Ammon's horn (tissue), 1 donor: ENCODE results near the gene LHX6.

Experiments
- DNase-seq: peaks from one replicate; pipeline ENCODE4 v3.0.0-alpha.2; 2016; ENCODE audit warnings: low spot score

LHX6 gene

DNA sequence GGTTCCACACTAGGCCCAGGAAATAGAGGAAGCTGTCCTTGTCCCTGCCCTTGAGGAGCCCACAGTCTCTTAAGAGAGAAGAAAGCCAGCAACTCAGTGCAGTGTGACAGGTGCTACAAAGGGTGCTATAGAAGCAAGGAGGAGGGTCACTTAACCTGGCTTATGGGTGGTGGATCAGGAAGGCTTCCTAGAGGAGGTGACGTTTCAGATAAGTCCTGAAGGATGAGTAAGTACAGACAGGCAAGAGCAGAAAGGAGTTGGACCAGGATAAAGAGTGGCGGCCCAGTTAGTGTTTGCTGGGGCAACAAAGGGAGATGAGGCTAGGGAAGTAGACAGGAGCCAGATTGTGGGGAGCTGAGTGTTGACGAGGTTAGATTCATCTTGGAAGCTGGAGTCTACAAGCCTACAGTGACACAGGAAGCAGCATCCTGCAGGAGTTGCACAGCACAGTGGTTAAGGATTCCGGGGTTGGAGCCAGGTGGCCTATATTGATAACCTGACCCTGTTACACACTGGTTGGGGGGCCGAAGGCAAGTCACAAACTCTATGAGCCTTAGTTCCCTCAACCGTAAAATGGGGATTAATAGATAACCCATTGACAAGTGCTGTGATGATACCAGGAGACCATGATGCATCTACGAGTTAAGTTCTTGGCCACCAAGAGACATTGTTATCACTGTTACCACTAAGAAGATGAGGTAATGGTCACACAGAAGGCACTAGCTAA lies 5.4 kb upstream of the LHX6 start:
- no peak for DNase-seq

DNA sequence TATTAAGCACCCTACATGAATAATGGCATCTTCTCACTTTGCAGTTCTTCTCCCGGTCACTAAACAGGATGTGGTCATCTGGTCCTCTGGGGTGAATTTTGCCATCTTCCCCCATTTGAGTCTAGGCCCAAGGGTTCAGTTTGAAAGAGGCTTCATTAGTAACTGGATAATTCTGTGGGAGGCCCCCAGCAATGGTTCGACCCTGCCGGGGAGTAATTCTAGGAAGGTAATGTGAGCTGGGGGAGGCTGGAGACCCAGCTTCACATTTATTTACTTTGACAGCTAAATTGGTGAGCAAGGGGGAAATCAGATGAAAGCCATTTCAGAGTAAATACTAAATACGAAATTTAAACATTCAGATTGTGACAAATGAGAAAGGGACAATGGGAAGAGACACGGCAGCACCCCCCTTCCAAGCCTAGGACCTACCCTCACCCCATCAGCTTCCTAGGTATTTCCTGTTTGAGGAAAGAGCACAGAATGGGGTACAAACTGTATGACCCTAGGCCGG lies 4.1 kb upstream of the LHX6 start:
- DNase-seq: no peak

DNA sequence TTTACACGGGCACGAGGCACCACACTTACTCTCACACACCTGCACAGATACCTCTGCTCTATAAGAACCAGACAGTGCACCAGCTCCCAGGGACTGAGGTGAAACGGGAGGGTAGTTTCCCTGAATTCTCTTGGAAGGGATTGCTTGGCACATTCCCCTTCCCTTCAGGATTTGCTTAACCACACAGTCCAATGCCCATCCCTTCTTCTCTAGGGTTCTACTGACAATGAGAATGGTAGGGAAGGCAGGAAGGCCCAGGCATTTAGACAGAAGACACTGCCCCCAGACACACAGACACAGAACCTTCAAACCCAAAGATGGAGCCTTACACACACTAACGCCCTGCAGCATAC lies 704 bp upstream of the LHX6 start:
- no peak for DNase-seq

DNA sequence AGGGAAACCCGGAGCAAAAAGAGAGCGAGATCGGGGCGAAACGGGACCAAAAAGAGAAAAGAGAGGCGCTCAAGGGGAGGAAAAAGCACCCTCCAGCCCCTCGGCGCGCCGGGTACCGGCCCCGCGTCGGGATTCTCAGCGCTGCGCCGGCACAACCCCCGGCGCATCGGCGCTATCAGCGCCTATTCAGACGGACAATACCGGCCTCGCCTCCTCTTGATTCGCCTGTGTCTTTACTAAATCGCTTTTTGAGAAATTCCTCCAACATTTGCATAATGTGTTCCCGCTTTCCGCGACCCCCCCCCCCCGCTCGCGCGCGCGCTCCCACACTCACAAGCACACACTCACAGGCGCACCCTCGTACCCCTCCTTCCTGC lies 578 bp downstream of the LHX6 start:
- no peak for DNase-seq

GRCh38 chr9:122227575-122227900 lies 1.2 kb downstream of the LHX6 start:
- DNase-seq: no peak

DNA sequence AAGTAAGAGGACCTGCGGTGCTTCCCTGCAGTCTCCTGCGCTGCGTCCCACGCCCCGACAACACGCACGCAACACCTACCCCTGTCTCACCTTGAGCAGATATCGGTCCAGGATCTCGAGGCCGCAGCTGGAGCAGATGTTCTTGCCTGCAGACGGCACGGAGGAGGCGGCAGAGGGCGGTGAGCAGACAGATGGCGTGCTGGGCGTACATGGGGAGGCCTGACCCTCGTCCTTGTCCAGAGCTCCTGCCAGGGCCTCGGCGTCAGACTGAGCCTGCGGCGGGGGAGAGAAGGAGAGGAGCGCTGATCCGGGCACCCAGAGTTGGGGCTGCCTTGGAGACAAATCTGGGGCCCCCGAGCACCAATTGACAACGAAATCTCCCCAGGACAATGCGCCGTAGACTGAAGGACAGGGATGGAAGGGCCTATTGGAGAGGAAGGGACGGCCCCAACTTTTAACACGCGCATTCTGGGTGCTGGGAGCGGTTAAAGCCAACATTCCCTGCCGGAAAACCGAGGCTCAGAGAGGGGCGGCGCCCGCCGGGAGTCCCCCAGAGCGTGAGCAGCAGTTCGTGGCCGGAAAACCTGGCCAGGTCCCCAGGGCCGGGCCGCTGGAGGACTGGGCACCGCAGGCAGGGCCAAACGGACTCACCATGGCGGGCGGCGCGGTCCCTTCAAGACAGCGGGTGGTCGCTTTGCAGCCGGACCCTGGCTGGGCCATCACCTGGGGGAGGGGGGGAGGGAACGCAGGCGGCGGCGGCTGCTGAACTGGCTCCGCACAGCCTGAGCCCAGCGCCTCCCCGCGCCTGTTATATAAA lies 1.8 kb downstream of the LHX6 start:
- DNase-seq: no peak

GRCh38 chr9:122226142-122226757 lies 2.5 kb downstream of the LHX6 start:
- DNase-seq: no peak

GRCh38 chr9:122225312-122226141 lies 3.2 kb downstream of the LHX6 start:
- DNase-seq: no peak

DNA sequence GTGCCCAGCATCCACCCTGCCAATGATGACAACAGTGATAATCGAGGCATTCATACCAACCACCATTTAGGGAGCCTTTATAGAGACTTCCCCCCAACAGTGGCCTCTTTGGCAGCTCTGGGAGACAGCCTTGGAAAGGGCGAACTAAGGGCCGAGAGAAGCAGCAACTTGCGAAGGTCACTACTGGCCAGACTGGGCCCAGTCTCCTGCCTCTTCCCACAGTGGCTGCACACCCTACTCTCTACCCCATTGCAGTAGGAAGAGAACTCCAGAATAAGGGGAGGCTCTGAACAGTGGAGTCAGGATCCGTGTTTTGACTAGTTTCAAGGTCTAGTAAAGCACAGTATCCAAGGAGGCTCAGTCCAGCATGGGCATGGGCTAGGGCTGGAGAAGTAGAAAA lies 5.3 kb downstream of the LHX6 start:
- DNase-seq: no peak

DNA sequence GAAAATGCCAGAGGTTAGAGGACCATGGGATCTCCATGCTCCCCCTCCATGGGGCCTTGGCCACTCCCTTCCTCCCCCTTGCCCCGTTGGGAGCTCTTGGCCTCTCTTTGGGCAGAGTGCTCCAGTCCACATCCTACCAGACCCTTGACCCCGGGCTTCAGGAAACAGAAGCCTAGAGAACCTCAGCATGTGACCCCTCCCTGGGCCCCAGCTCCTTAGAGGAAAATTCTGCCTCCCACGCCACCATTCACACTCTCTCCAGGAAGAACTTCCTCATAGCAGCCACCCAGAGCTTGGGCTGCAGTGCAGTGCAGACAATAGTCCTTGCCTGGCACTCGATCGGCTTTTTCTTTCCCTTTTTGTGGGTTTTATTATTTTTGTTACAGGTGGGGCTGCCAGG lies 6.0 kb downstream of the LHX6 start:
- no peak for DNase-seq

DNA sequence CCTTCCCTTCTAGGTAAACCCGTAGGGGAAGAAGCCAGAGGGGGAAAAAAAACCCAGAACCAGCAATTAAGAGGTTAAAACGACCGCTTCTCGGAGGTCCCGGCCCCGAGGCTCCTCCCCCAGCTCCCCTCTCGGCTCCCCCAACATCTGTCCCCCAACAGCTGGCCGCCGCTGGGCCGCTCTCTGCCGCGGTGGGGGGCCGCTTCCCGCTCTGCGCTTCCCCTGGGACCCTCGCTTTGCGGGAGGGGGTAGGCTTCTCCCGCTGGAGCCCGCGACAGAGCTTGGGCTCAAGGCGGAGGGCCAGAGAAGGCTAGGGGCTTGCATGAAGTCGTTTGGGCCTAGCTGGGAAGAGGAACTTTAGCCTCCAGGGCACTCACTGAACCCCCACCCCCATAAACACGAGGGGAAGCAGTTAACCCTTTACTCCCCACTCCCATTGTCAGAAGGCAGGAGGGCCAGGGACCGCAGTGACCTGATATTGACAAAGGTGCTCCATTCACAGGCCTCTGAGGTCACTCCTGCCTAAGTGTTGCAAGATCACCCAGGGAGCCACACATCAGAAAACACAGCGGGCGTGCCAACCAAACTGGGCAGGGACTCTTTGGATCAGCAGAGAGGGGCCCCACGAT lies 7.5 kb downstream of the LHX6 start:
- no peak for DNase-seq

- DNase-seq: no peak
Measured at GRCh38 chr9:122220673-122221182, 8.0 kb downstream of the LHX6 start.

- DNase-seq: no peak
Measured at GRCh38 chr9:122219856-122220672, 8.7 kb downstream of the LHX6 start.

- no peak for DNase-seq
Measured at GRCh38 chr9:122218935-122219855, 9.6 kb downstream of the LHX6 start.

- DNase-seq: no peak
Measured at GRCh38 chr9:122218071-122218934, 10.5 kb downstream of the LHX6 start.

- DNase-seq: no peak
Measured at GRCh38 chr9:122217640-122218039, 11.1 kb downstream of the LHX6 start.

DNA sequence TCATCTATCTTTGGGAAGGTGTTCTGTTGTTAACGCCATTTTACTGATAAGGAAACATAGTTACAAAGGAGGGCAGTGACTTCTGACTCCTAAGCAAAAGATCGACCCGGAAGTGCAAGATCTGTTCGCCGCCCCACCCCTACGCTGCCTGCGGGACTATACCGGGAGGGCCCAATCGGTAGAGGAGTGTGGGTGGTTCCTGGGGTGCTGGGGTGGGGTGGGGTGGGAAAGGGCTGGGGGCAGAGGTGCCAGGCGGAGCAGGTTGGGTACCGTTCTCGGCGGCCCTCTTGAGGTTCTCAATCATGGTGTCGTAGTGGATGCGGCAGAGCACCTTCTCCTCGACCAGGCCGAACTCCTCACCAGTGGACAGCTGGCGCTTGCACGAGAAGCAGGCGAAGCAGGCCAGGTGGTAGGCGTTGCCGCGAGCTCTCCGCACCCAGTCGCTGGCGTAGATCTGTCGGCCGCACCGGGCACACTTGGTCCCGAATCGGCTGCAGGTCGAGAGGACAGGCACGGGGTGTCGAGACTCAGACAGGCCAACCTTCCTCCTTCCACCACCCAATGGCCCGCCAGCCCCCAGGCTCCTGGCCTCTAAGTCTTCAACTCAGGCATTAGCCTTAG lies 11.8 kb downstream of the LHX6 start:
- DNase-seq: no peak

- DNase-seq: no peak
Measured at GRCh38 chr9:122216138-122216797, 12.5 kb downstream of the LHX6 start.
